Fibroblast of lung (primary cell): ENCODE data around the gene MBNL2. TPM values are rescaled to one million over a fixed set of nuclear protein-coding genes. Genes with fewer than 3 reads are reported as not detected.

Source experiments
- DNase-seq, 2 donors: peaks; one replicate each; pipeline versions ENCODE4 v3.0.0 to v3.0.0-alpha.2; 2010; ENCODE audit warnings: low read depth in 2 of 2
- H2AFZ ChIP-seq: 2 replicates; pipeline ENCODE4 v1.5.1; 2012; ENCODE audit warnings: low read length, control low read depth, inconsistent platforms
- H3K27ac ChIP-seq: 2 replicates; pipeline ENCODE4 v1.5.1; 2011; ENCODE audit warnings: low read length, control low read depth; ENCODE audit not compliant: insufficient read depth
- H3K27me3 ChIP-seq: 2 replicates; pipeline ENCODE4 v1.5.1; 2011; ENCODE audit warnings: mild to moderate bottlenecking, low read length; ENCODE audit not compliant: control insufficient read depth, insufficient read depth
- H3K36me3 ChIP-seq: 2 replicates; pipeline ENCODE4 v1.5.1; 2011; ENCODE audit warnings: low read length; ENCODE audit not compliant: control insufficient read depth, insufficient read depth
- H3K4me1 ChIP-seq: 2 replicates; pipeline ENCODE4 v1.5.1; 2011; ENCODE audit warnings: low read length; ENCODE audit not compliant: control insufficient read depth, insufficient read depth; ENCODE audit errors: extremely low read depth
- H3K4me2 ChIP-seq: 2 replicates; pipeline ENCODE4 v1.5.1; 2011; ENCODE audit warnings: low read length, control low read depth; ENCODE audit not compliant: insufficient read depth; ENCODE audit errors: extremely low read depth
- H3K4me3 ChIP-seq, 4 experiments: fragments of 200-600 bp in 1 of 4; sonication (generic) in 1 of 4; replicated peaks in 1 of 4; 2 replicates each; pipeline ENCODE4 v1.5.1; 2011 to 2016; ENCODE audit warnings: low read length in 4 of 4, low read depth in 3 of 4, mild to moderate bottlenecking in 3 of 4, control low read depth in 2 of 4, inconsistent platforms in 1 of 4, mixed read lengths in 1 of 4; ENCODE audit not compliant: insufficient read depth in 1 of 4; ENCODE audit errors: control extremely low read depth in 1 of 4
- H3K79me2 ChIP-seq: 2 replicates; pipeline ENCODE4 v1.5.1; 2012; ENCODE audit warnings: mild to moderate bottlenecking, low read length, inconsistent platforms; ENCODE audit not compliant: control insufficient read depth, insufficient read depth
- H3K9ac ChIP-seq: 2 replicates; pipeline ENCODE4 v1.5.1; 2011; ENCODE audit warnings: mild to moderate bottlenecking, low read length, control low read depth; ENCODE audit not compliant: insufficient read depth
- H3K9me3 ChIP-seq: 2 replicates; pipeline ENCODE4 v1.5.1; 2012; ENCODE audit warnings: low read depth, low read length; ENCODE audit not compliant: control insufficient read depth, insufficient read depth
- H4K20me1 ChIP-seq: 2 replicates; pipeline ENCODE4 v1.5.1; 2011; ENCODE audit warnings: low read length; ENCODE audit not compliant: control insufficient read depth, insufficient read depth; ENCODE audit errors: extremely low read depth
- CTCF ChIP-seq, 2 donors: IDR thresholded peaks in 1 of 2; conservative IDR thresholded peaks in 1 of 2; 1 replicate in 1 of 2; 2 replicates in 1 of 2; pipeline ENCODE4 v1.5.1; 2011 to 2012; ENCODE audit warnings: low read length in 2 of 2, control low read depth in 1 of 2, inconsistent platforms in 1 of 2, low read depth in 1 of 2, mild to moderate bottlenecking in 1 of 2
- EZH2 ChIP-seq: IDR thresholded peaks from 2 replicates; pipeline ENCODE4 v1.5.1; 2012; ENCODE audit warnings: low read length, control low read depth, mild to moderate bottlenecking; ENCODE audit errors: missing control alignments
- polyA plus RNA-seq, 2 donors: library from polyadenylated mRNA; depleted of rRNA in 1 of 2; stranded (reverse) in 1 of 2; unstranded in 1 of 2; fragments of >200 nt; gene quantifications; 2 replicates each; pipeline ENCODE4 v1.2.1, GENCODE V29; 2011 to 2012; ENCODE audit warnings: missing spikeins in 1 of 2
- total RNA-seq: library from RNA; depleted of rRNA; stranded (reverse); fragments of >200 nt; gene quantifications from 2 replicates; pipeline ENCODE4 v1.2.1, GENCODE V29; 2014

MBNL2 gene
- total and polyA plus RNA-seq, 2 donors (not counting 1 experiment from before 2014, with no cell fraction given): 48.9 to 61.1 TPM

- Histone ChIP-seq H3K27ac (peak overlapping the region; percentile 42), H3K9me3 (no peaks in the 10 kb centered on the region)
Measured at GRCh38 chr13:97249796-97250495, 27.8 kb downstream of the MBNL2 start.

GRCh38 chr13:97250560-97250959 lies 28.4 kb downstream of the MBNL2 start:
- Histone ChIP-seq H3K36me3 (no peaks in the 10 kb centered on the region), H3K4me3 (no peak overlapping the region), H4K20me1 (no peaks in the 10 kb centered on the region), H3K4me2 (peak overlapping the region; percentile 71), H2AFZ (no peak overlapping the region), H3K27ac (peak overlapping the region; percentile 42), H3K4me1 (peaks cover 12% of the 10 kb centered on the region), H3K9me3 (no peaks in the 10 kb centered on the region), H3K79me2 (peaks cover 62% of the 10 kb centered on the region), H3K27me3 (no peaks in the 10 kb centered on the region), H3K9ac (no peak overlapping the region)
- TF ChIP-seq CTCF (conservative IDR thresholded peaks at IDR 0.05 in 1 of 2, IDR thresholded peaks at IDR 0.05 in 1 of 2; ENCODE audit: low read depth in 1 of 2, low read length in 2 of 2) (no peak), EZH2 (no peak)
- DNase-seq: no peak

More at GRCh38 chr13:97249796-97250495, 27.8 kb downstream of the MBNL2 start:
- no peak for DNase-seq
- H3K27me3 ChIP-seq: no peaks in the 10 kb centered on the region
- H3K4me2 ChIP-seq: peak overlapping the region; percentile 71
- H3K9ac ChIP-seq: no peak overlapping the region
- peaks cover 68% of the 10 kb centered on the region for H3K79me2 ChIP-seq
- H2AFZ ChIP-seq: no peak overlapping the region
- TF ChIP-seq EZH2 (no peak), CTCF (conservative IDR thresholded peaks at IDR 0.05 in 1 of 2, IDR thresholded peaks at IDR 0.05 in 1 of 2; ENCODE audit: low read depth in 1 of 2, low read length in 2 of 2) (no peak)
- H4K20me1 ChIP-seq: no peaks in the 10 kb centered on the region
- H3K4me3 ChIP-seq: peak overlapping the region in 3 of 4 experiments; percentile 1 to 33 (median 3)
- no peaks in the 10 kb centered on the region for H3K36me3 ChIP-seq
- H3K4me1 ChIP-seq: peaks cover 14% of the 10 kb centered on the region

GRCh38 chr13:97252735-97253134 lies 30.6 kb downstream of the MBNL2 start:
- peaks cover 29% of the 10 kb centered on the region for H3K4me1 ChIP-seq
- H4K20me1 ChIP-seq: no peaks in the 10 kb centered on the region
- H3K27ac ChIP-seq: no peak overlapping the region
- DNase-seq: no peak
- no peaks in the 10 kb centered on the region for H3K36me3 ChIP-seq
- no peak overlapping the region for H3K4me2 ChIP-seq
- no peak overlapping the region for H2AFZ ChIP-seq
- no peak for TF ChIP-seq EZH2
- no peak for TF ChIP-seq CTCF (conservative IDR thresholded peaks at IDR 0.05 in 1 of 2, IDR thresholded peaks at IDR 0.05 in 1 of 2; ENCODE audit: low read depth in 1 of 2, low read length in 2 of 2)
- no peaks in the 10 kb centered on the region for H3K9me3 ChIP-seq
- no peak overlapping the region for H3K4me3 ChIP-seq
- peaks cover 57% of the 10 kb centered on the region for H3K79me2 ChIP-seq
- H3K9ac ChIP-seq: no peak overlapping the region
- H3K27me3 ChIP-seq: no peaks in the 10 kb centered on the region
